T47D (cell line): Measurements from ENCODE around the gene VCPKMT.

Experiments
- DNase-seq, 2 experiments: peaks; one replicate each; pipeline versions ENCODE4 v3.0.0 to v3.0.0-alpha.2; 2011 to 2012; ENCODE audit warnings: low read depth in 1 of 2, low spot score in 1 of 2
- JUND ChIP-seq: IDR thresholded peaks from 2 replicates; pipeline ENCODE4 v1.6.1; 2012; ENCODE audit warnings: low read depth
- in situ Hi-C: cut with HindIII; loops from 2 replicates; pipeline ENCODE4 v1.10.0; 2016; ENCODE audit warnings: low sequenced_read_pairs, low pct_unique_long_range_greater_than_20kb

The VCPKMT gene

GRCh38 chr14:50107850-50108249 lies 8.5 kb downstream of the VCPKMT start:
- TF ChIP-seq JUND: no peak
- in situ Hi-C loops: no loop called here
- no peak for DNase-seq

GRCh38 chr14:50106178-50106577 lies 10.2 kb downstream of the VCPKMT start:
- TF ChIP-seq JUND: no peak
- DNase-seq: no peak
- in situ Hi-C loops: no loop called here

GRCh38 chr14:50103558-50103957 lies 12.8 kb downstream of the VCPKMT start:
- no peak for DNase-seq
- TF ChIP-seq JUND: no peak
- in situ Hi-C loops: no loop called here

GRCh38 chr14:50101417-50101816 lies 15.0 kb downstream of the VCPKMT start:
- TF ChIP-seq JUND: no peak
- in situ Hi-C loops: no loop called here
- peak in 1 of 2 experiments; percentile 30 for DNase-seq

GRCh38 chr14:50100805-50101204 lies 15.6 kb downstream of the VCPKMT start:
- DNase-seq: no peak
- no peak for TF ChIP-seq JUND
- in situ Hi-C loops: no loop called here

- in situ Hi-C loops: no loop called here
Observed at GRCh38 chr14:50099335-50099734, 17.0 kb downstream of the VCPKMT start.

GRCh38 chr14:50095895-50096294 lies 20.5 kb downstream of the VCPKMT start:
- no peak for TF ChIP-seq JUND
- in situ Hi-C loops: no loop called here
- DNase-seq: no peak

More at GRCh38 chr14:50099335-50099734, 17.0 kb downstream of the VCPKMT start:
- DNase-seq: no peak
- no peak for TF ChIP-seq JUND

GRCh38 chr14:50094056-50094755 lies 22.2 kb downstream of the VCPKMT start:
- in situ Hi-C loops: no loop called here
- TF ChIP-seq JUND: no peak

GRCh38 chr14:50093496-50093895 lies 22.9 kb downstream of the VCPKMT start:
- TF ChIP-seq JUND: no peak
- DNase-seq: peak in 1 of 2 experiments; percentile 74
- in situ Hi-C loops: no loop called here

More at GRCh38 chr14:50094056-50094755, 22.2 kb downstream of the VCPKMT start:
- DNase-seq: peak in 1 of 2 experiments; percentile 60

GRCh38 chr14:50092006-50092555 lies 24.3 kb downstream of the VCPKMT start:
- in situ Hi-C loops: no loop called here
- no peak for DNase-seq
- no peak for TF ChIP-seq JUND

- no peak for DNase-seq
- in situ Hi-C loops: no loop called here
- TF ChIP-seq JUND: no peak
Observed at GRCh38 chr14:50091240-50091913, 25.0 kb downstream of the VCPKMT start.

GRCh38 chr14:50089208-50089607 lies 27.2 kb downstream of the VCPKMT start:
- in situ Hi-C loops: no loop called here
- DNase-seq: no peak
- TF ChIP-seq JUND: no peak

- in situ Hi-C loops: no loop called here
- TF ChIP-seq JUND: no peak
- DNase-seq: no peak
Observed at GRCh38 chr14:50088731-50089130, 27.6 kb downstream of the VCPKMT start.

GRCh38 chr14:50088117-50088515 lies 28.3 kb downstream of the VCPKMT start:
- no peak for DNase-seq
- in situ Hi-C loops: no loop called here
- no peak for TF ChIP-seq JUND
